Natural killer cell (primary cell): ENCODE measurements around the gene GYS1. TPM values are rescaled to one million over a fixed set of nuclear protein-coding genes. Genes with fewer than 3 reads are reported as not detected.

ENCODE experiments used
- ATAC-seq, 3 donors: fragments of 150-1000 bp in 2 of 3; fragments of 200-7000 bp in 1 of 3; cut with Tn5 transposase; 1 replicate in 1 of 3; 2 replicates in 2 of 3; pipeline ENCODE4 v1.10.0; 2021; ENCODE audit warnings: mild to moderate bottlenecking in 2 of 3, moderate library complexity in 2 of 3
- DNase-seq, 2 donors: peaks; one replicate each; pipeline versions ENCODE4 v3.0.0 to v3.0.0-alpha.2; 2013 to 2021; ENCODE audit warnings: mixed read lengths in 1 of 2
- H3K27ac ChIP-seq: one replicate; pipeline ENCODE4 v1.5.1; 2013; ENCODE audit warnings: mild to moderate bottlenecking, low read length
- H3K27me3 ChIP-seq: one replicate; pipeline ENCODE4 v1.6.1; 2013; ENCODE audit warnings: low read length; ENCODE audit not compliant: control insufficient read depth, insufficient read depth
- H3K36me3 ChIP-seq: one replicate; pipeline ENCODE4 v1.6.1; 2013; ENCODE audit warnings: low read length; ENCODE audit not compliant: control insufficient read depth, insufficient read depth
- H3K4me1 ChIP-seq: one replicate; pipeline ENCODE4 v1.6.1; 2013; ENCODE audit warnings: low read length; ENCODE audit not compliant: control insufficient read depth, insufficient read depth
- H3K4me3 ChIP-seq: one replicate; pipeline ENCODE4 v1.5.1; 2013; ENCODE audit warnings: low read length
- H3K9me3 ChIP-seq: one replicate; pipeline ENCODE4 v1.6.1; 2013; ENCODE audit warnings: low read length; ENCODE audit not compliant: control insufficient read depth, insufficient read depth
- H3K27ac Mint-ChIP-seq, 2 donors: one replicate each; pipeline ENCODE4 v1.8.0; 2022; ENCODE audit warnings: mild to moderate bottlenecking in 2 of 2, mixed read lengths in 2 of 2, moderate library complexity in 1 of 2
- H3K27me3 Mint-ChIP-seq, 2 donors: one replicate each; pipeline ENCODE4 v1.8.0; 2022; ENCODE audit warnings: low read depth in 2 of 2, mixed read lengths in 2 of 2
- H3K36me3 Mint-ChIP-seq: one replicate; pipeline ENCODE4 v1.8.0; 2022; ENCODE audit warnings: mixed read lengths
- H3K4me1 Mint-ChIP-seq, 2 donors: one replicate each; pipeline ENCODE4 v1.8.0; 2022; ENCODE audit warnings: mixed read lengths in 2 of 2
- H3K4me3 Mint-ChIP-seq: one replicate; pipeline ENCODE4 v1.8.0; 2022; ENCODE audit warnings: mild to moderate bottlenecking, moderate library complexity, mixed read lengths
- H3K9me3 Mint-ChIP-seq, 2 donors: one replicate each; pipeline ENCODE4 v1.8.0; 2022; ENCODE audit warnings: mixed read lengths in 2 of 2
- WGBS: methylation state at CpG from one replicate; pipeline ENCODE4 v1.1.7; 2013; ENCODE audit warnings: missing lambda C conversion rate; ENCODE audit not compliant: insufficient coverage; 5-methylcytosine and 5-hydroxymethylcytosine counted together
- intact Hi-C: fragments of 100-400 bp; cut with micrococcal nuclease; formaldehyde crosslinking; loops from one replicate; pipeline ENCODE4 v1.14.2; 2022
- total RNA-seq, 4 donors: library from RNA; stranded (reverse); fragments of 120-200 nt in 1 of 4; gene quantifications; one replicate each; pipeline versions ENCODE4 v1.2.3 to v1.2.4, GENCODE V29; 2013 to 2022
- TF ChIP-seq, protein P1 (sequence below): fragments of 200-600 bp; IDR thresholded peaks from one replicate; pipeline ENCODE4 v1.8.0; 2022; ENCODE audit warnings: antibody characterized with exemption

GYS1 gene
- total RNA-seq, 3 donors from 2014 or later (not counting 1 experiment from before 2014, with no cell fraction given): 31.6 to 34.5 (median 34.4) TPM

DNA sequence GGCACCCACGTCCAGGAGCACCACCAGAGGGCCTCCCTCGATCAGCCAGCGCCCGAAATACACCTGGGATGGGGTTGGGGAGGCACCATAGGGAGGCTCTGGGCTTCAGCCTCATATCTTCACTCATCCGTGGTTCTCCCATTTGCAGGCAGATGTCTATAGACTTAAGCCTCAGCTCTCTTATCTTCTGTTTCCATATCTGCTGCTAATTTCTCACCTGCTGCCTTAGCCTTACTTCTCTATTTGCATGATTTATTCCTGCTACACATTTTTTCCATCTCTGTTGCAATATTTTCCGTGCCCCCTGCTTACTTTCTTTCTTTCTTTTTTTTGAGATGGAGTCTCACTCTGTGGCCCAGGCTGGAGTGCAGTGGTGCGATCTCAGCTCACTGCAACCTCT is 5.8 kb downstream of the GYS1 start:
- Histone ChIP-seq H3K4me1 (peaks cover 9% of the 10 kb centered on the region), H3K9me3 (no peaks in the 10 kb centered on the region), H3K36me3 (peaks cover 10% of the 10 kb centered on the region), H3K4me3 (no peak overlapping the region), H3K27ac (no peak overlapping the region), H3K27me3 (no peaks in the 10 kb centered on the region)
- no peak for DNase-seq
- TF ChIP-seq, protein P1, sequence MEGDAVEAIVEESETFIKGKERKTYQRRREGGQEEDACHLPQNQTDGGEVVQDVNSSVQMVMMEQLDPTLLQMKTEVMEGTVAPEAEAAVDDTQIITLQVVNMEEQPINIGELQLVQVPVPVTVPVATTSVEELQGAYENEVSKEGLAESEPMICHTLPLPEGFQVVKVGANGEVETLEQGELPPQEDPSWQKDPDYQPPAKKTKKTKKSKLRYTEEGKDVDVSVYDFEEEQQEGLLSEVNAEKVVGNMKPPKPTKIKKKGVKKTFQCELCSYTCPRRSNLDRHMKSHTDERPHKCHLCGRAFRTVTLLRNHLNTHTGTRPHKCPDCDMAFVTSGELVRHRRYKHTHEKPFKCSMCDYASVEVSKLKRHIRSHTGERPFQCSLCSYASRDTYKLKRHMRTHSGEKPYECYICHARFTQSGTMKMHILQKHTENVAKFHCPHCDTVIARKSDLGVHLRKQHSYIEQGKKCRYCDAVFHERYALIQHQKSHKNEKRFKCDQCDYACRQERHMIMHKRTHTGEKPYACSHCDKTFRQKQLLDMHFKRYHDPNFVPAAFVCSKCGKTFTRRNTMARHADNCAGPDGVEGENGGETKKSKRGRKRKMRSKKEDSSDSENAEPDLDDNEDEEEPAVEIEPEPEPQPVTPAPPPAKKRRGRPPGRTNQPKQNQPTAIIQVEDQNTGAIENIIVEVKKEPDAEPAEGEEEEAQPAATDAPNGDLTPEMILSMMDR: no peak
- Mint-ChIP-seq H3K4me3 (no peak overlapping the region), H3K27me3 (no peaks in the 10 kb centered on the region), H3K27ac (no peak overlapping the region), H3K9me3 (no peaks in the 10 kb centered on the region), H3K36me3 (no peaks in the 10 kb centered on the region), H3K4me1 (peaks cover 10 to 25% of the 10 kb centered on the region in 2 donors)
- 85% methylated on average over 7 of the region's 7 CpGs for WGBS
- ATAC-seq: no peak
- intact Hi-C loops: no loop called here

DNA sequence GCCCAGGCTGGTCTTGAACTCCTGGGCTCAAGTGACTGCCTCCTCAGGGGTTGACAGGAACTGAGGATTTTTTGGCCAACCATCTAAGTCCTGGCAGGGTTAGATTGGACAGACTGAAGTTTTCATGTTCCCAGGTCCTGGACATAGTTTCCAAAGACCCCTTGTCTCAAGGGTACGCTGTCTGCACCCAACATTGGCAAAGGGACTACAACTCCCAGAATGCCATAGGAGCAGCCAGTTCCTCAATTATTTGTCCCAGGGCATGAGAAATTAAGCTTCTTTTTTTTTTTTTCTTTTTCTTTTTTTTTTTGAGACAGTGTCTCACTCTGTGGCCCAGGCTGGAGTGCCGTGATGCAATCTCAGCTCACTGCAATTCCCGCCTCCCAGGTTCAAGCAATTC is 6.9 kb downstream of the GYS1 start:
- no peak overlapping the region for H3K4me3 ChIP-seq
- 98% methylated on average over 3 of the region's 3 CpGs for WGBS
- Mint-ChIP-seq H3K4me1 (peaks cover 6 to 14% of the 10 kb centered on the region in 2 donors), H3K9me3 (no peaks in the 10 kb centered on the region), H3K27ac (no peak overlapping the region), H3K27me3 (no peaks in the 10 kb centered on the region), H3K36me3 (no peaks in the 10 kb centered on the region), H3K4me3 (no peak overlapping the region)
- H3K9me3 ChIP-seq: no peaks in the 10 kb centered on the region
- DNase-seq: no peak
- TF ChIP-seq, protein P1: no peak
- peaks cover 10% of the 10 kb centered on the region for H3K36me3 ChIP-seq
- H3K4me1 ChIP-seq: no peaks in the 10 kb centered on the region
- no peaks in the 10 kb centered on the region for H3K27me3 ChIP-seq
- intact Hi-C loops: no loop called here
- ATAC-seq: no peak
- no peak overlapping the region for H3K27ac ChIP-seq

DNA sequence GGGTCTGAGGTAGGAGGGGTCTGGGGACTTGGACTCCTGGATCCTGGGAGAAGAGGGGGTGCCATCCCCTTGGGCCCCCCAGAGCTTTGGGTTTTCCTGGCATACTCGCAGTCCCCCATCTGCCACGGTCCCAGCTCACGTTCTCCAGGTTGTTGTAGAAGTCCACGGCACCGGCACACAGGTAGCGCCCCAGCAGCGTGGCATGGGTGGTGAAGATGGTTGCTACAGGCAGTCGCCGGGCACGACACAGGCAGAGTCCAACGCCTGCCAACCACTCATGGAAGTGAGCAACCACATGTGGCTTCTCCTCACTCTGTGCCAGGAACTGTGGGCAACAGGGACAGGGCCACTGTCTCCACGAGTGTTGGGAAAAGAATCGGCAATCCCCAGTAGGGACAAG is 7.4 kb downstream of the GYS1 start:
- no peaks in the 10 kb centered on the region for H3K27me3 Mint-ChIP-seq
- peaks cover 6 to 9% of the 10 kb centered on the region in 2 donors for H3K4me1 Mint-ChIP-seq
- H3K9me3 Mint-ChIP-seq: no peaks in the 10 kb centered on the region
- peaks cover 10% of the 10 kb centered on the region for H3K36me3 ChIP-seq
- H3K27ac ChIP-seq: no peak overlapping the region
- intact Hi-C loops: no loop called here
- WGBS: 96% methylated on average over 13 of the region's 13 CpGs
- no peak for DNase-seq
- H3K4me3 Mint-ChIP-seq: no peak overlapping the region
- H3K4me3 ChIP-seq: no peak overlapping the region
- H3K27me3 ChIP-seq: no peaks in the 10 kb centered on the region
- no peaks in the 10 kb centered on the region for H3K36me3 Mint-ChIP-seq
- TF ChIP-seq, protein P1: no peak
- no peaks in the 10 kb centered on the region for H3K9me3 ChIP-seq
- H3K27ac Mint-ChIP-seq: no peak overlapping the region
- no peak for ATAC-seq
- no peaks in the 10 kb centered on the region for H3K4me1 ChIP-seq

DNA sequence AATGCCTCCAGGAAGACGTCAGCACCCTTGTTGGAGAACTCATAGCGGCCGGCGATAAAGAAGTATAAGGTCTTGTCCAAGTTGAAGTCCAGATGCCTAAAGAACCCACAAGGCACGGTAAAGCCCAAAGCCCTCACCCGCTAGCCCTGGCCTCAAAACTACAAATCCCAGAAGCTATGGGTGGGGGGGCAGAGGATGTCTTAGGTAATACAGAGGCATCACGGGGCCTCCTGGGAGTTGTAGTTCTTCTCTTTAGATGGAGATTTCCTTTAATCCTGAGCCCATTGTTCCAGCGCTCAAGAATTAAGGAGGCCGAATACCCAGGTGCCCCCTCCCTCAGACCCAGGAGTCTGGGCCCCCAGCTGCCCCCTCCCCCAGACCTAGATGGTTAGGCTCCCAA is 10.8 kb downstream of the GYS1 start:
- H3K27ac Mint-ChIP-seq: no peak overlapping the region

More for the DNA sequence above, 10.8 kb downstream of the GYS1 start:
- DNase-seq (no peak), ATAC-seq (no peak)
- intact Hi-C loops: no loop called here
- Mint-ChIP-seq H3K4me3 (no peak overlapping the region), H3K36me3 (no peaks in the 10 kb centered on the region), H3K4me1 (no peaks in the 10 kb centered on the region), H3K27me3 (no peaks in the 10 kb centered on the region), H3K9me3 (no peaks in the 10 kb centered on the region)
- Histone ChIP-seq H3K27ac (no peak overlapping the region), H3K4me3 (no peak overlapping the region), H3K9me3 (no peaks in the 10 kb centered on the region), H3K27me3 (no peaks in the 10 kb centered on the region), H3K36me3 (peaks cover 5% of the 10 kb centered on the region), H3K4me1 (no peaks in the 10 kb centered on the region)
- TF ChIP-seq, protein P1: no peak
- 93% methylated on average over 9 of the region's 9 CpGs for WGBS
